LNCaP clone FGC (cell line): ENCODE data around the gene SRGAP1.

Experiments
- DNase-seq: peaks from one replicate; pipeline ENCODE4 v3.0.0-alpha.2; 2011; ENCODE audit warnings: low read depth
- H3K4me3 ChIP-seq: 2 replicates; pipeline ENCODE4 v1.5.1; 2011; ENCODE audit warnings: mild to moderate bottlenecking, low read depth, low read length, control low read depth
- CTCF ChIP-seq: IDR thresholded peaks from 2 replicates; pipeline ENCODE4 v1.5.1; 2012; ENCODE audit warnings: mild to moderate bottlenecking; ENCODE audit not compliant: control insufficient read depth, insufficient read depth; ENCODE audit errors: extremely low read depth

SRGAP1 gene

GRCh38 chr12:63998584-63998983 lies 154.1 kb downstream of the SRGAP1 start:
- no peak for TF ChIP-seq CTCF
- no peak for DNase-seq
- H3K4me3 ChIP-seq, result no peak overlapping the region

GRCh38 chr12:63999853-64000252 lies 155.4 kb downstream of the SRGAP1 start:
- no peak overlapping the region for H3K4me3 ChIP-seq
- no peak for DNase-seq

GRCh38 chr12:64001439-64001838 lies 156.9 kb downstream of the SRGAP1 start:
- DNase-seq, result no peak
- H3K4me3 ChIP-seq, result no peak overlapping the region
- TF ChIP-seq CTCF, result no peak

More at GRCh38 chr12:63999853-64000252, 155.4 kb downstream of the SRGAP1 start:
- no peak for TF ChIP-seq CTCF

- TF ChIP-seq CTCF, result no peak
- no peak for DNase-seq
- no peak overlapping the region for H3K4me3 ChIP-seq
These were observed 160.1 kb downstream of the SRGAP1 start for GRCh38 chr12:64004641-64005040.

- no peak for TF ChIP-seq CTCF
- DNase-seq, result no peak
- no peak overlapping the region for H3K4me3 ChIP-seq
These were observed 161.8 kb downstream of the SRGAP1 start for GRCh38 chr12:64006211-64006825.

- no peak overlapping the region for H3K4me3 ChIP-seq
- no peak for DNase-seq
These were observed 163.4 kb downstream of the SRGAP1 start for GRCh38 chr12:64007853-64008252.

More at GRCh38 chr12:64007853-64008252, 163.4 kb downstream of the SRGAP1 start:
- TF ChIP-seq CTCF, result no peak
